Tibial nerve (tissue), 3 donors: Measurements from ENCODE around the gene SH2D7.

Experiments
- POLR2A ChIP-seq, 2 donors: fragments of 450-650 bp; IDR thresholded peaks; one replicate each; pipeline ENCODE4 v1.6.1; 2017; ENCODE audit warnings: antibody characterized with exemption in 2 of 2, mild to moderate bottlenecking in 2 of 2, moderate library complexity in 2 of 2
- TF ChIP-seq, protein P1 (sequence below), 5 experiments: fragments of 200-600 bp in 3 of 5; fragments of 450-650 bp in 2 of 5; sonication (generic) in 3 of 5; IDR thresholded peaks; one replicate each; pipeline ENCODE4 v1.5.1; 2016 to 2019; ENCODE audit warnings: antibody characterized with exemption in 5 of 5, mild to moderate bottlenecking in 3 of 5, moderate library complexity in 2 of 5

DNA sequence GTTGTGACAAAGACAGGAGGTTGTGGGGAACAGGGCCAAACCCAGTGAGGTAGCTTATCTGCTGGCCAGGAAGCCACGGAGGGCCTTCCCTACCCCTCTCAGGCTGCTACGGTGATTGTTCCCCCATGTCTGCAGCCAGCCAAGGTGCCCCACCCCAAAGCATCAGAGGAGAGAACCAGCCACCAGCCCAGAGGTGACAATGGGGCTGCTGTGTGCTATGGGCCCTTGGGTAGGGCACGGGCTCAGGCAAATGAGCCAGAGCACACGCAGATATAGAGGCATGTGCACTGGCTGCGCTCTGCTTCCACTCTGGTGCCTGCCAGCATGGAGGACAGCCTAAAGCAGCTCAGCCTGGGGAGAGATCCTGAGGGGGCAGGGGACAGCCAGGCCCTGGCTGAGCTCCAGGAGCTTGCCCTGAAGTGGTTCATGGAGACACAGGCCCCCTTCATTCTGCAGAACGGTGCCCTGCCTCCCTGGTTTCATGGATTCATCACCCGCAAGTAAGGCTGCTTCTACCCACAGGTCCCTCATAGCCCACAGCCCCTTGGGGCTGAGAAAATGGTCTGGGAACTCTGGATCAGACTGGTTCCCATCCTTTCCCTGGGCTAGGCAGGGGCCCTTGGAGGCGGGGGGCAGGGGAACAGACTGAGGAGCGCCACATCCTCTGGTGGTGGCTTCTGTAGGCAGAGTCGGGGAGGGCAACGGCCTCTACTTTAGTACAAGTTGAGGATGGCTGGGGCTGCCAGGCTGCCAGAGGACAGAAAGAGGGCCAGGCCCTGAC lies at the start of gene SH2D7:
- TF ChIP-seq, protein P1, sequence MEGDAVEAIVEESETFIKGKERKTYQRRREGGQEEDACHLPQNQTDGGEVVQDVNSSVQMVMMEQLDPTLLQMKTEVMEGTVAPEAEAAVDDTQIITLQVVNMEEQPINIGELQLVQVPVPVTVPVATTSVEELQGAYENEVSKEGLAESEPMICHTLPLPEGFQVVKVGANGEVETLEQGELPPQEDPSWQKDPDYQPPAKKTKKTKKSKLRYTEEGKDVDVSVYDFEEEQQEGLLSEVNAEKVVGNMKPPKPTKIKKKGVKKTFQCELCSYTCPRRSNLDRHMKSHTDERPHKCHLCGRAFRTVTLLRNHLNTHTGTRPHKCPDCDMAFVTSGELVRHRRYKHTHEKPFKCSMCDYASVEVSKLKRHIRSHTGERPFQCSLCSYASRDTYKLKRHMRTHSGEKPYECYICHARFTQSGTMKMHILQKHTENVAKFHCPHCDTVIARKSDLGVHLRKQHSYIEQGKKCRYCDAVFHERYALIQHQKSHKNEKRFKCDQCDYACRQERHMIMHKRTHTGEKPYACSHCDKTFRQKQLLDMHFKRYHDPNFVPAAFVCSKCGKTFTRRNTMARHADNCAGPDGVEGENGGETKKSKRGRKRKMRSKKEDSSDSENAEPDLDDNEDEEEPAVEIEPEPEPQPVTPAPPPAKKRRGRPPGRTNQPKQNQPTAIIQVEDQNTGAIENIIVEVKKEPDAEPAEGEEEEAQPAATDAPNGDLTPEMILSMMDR (IDR thresholded peaks at IDR 0.05): no peak
- TF ChIP-seq POLR2A (IDR thresholded peaks at IDR 0.05): no peak
